Ishikawa (cell line): Measurements from ENCODE around the gene MRPS11.

Experiments used
- CEBPB ChIP-seq: IDR thresholded peaks from 2 replicates; pipeline ENCODE4 v1.6.1; 2012
- CREB1 ChIP-seq: IDR thresholded peaks from 2 replicates; pipeline ENCODE4 v1.6.1; 2012; ENCODE audit warnings: low read depth
- EGR1 ChIP-seq: IDR thresholded peaks from 2 replicates; pipeline ENCODE4 v1.6.1; 2012
- EP300 ChIP-seq: IDR thresholded peaks from 2 replicates; pipeline ENCODE4 v1.6.1; 2012; ENCODE audit warnings: borderline replicate concordance
- FOXM1 ChIP-seq: IDR thresholded peaks from 2 replicates; pipeline ENCODE4 v1.6.1; 2012; ENCODE audit warnings: low read depth, borderline replicate concordance
- MAX ChIP-seq: IDR thresholded peaks from 2 replicates; pipeline ENCODE4 v1.6.1; 2012
- NFIC ChIP-seq: IDR thresholded peaks from 2 replicates; pipeline ENCODE4 v1.6.1; 2012
- RAD21 ChIP-seq: IDR thresholded peaks from 2 replicates; pipeline ENCODE4 v1.6.1; 2012; ENCODE audit warnings: low read depth
- REST ChIP-seq: IDR thresholded peaks from 2 replicates; pipeline ENCODE4 v1.6.1; 2012; ENCODE audit warnings: low read depth, mild to moderate bottlenecking
- TAF1 ChIP-seq: IDR thresholded peaks from 2 replicates; pipeline ENCODE4 v1.6.1; 2012; ENCODE audit warnings: low read depth, mild to moderate bottlenecking
- TCF12 ChIP-seq: IDR thresholded peaks from 2 replicates; pipeline ENCODE4 v1.6.1; 2012; ENCODE audit warnings: low read depth
- TEAD4 ChIP-seq: IDR thresholded peaks from 2 replicates; pipeline ENCODE4 v1.6.1; 2012
- USF1 ChIP-seq: IDR thresholded peaks from 2 replicates; pipeline ENCODE4 v1.6.1; 2012
- YY1 ChIP-seq: IDR thresholded peaks from 2 replicates; pipeline ENCODE4 v1.6.1; 2012; ENCODE audit warnings: low read depth
- ZBTB7A ChIP-seq: IDR thresholded peaks from 2 replicates; pipeline ENCODE4 v1.6.1; 2012; ENCODE audit warnings: low read depth

The MRPS11 gene

GRCh38 chr15:88450125-88450798, 17.2 kb upstream of the MRPS11 start:
- no peak for TF ChIP-seq CREB1
- TF ChIP-seq CEBPB: no peak
- no peak for TF ChIP-seq TCF12
- no peak for TF ChIP-seq USF1
- no peak for TF ChIP-seq TEAD4
- TF ChIP-seq ZBTB7A: no peak
- TF ChIP-seq MAX: peak; percentile 51; the same call in 1 of the 2 replicates
- no peak for TF ChIP-seq YY1
- no peak for TF ChIP-seq NFIC
- TF ChIP-seq EGR1: no peak
- TF ChIP-seq RAD21: peak; percentile 85
- no peak for TF ChIP-seq REST
- TF ChIP-seq FOXM1: no peak

DNA sequence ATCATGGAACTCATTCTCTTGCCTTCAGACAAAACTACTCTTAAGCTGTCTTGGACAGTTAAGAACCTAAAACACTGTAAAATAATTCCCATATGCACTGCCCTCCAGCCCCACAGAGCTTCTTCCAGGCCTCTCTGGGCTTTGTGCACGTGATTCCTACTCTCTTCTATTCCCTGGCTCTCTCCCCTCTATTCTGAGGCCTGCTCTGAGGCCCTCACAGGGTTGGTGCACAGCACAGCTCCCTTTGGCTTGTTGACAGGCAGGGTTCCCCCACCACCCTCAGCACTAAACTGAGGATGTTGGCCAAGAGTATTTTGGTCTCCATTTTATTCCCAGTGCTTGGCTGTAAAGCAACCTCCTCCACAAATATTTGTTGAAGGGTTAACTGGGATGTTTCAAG, 13.9 kb upstream of the MRPS11 start:
- TF ChIP-seq FOXM1 (no peak), NFIC (no peak), TAF1 (no peak), EGR1 (no peak), CEBPB (no peak), TCF12 (no peak), RAD21 (no peak)

- no peak for TF ChIP-seq TCF12
- no peak for TF ChIP-seq CEBPB
Observed at GRCh38 chr15:88454236-88454635, 13.3 kb upstream of the MRPS11 start.

DNA sequence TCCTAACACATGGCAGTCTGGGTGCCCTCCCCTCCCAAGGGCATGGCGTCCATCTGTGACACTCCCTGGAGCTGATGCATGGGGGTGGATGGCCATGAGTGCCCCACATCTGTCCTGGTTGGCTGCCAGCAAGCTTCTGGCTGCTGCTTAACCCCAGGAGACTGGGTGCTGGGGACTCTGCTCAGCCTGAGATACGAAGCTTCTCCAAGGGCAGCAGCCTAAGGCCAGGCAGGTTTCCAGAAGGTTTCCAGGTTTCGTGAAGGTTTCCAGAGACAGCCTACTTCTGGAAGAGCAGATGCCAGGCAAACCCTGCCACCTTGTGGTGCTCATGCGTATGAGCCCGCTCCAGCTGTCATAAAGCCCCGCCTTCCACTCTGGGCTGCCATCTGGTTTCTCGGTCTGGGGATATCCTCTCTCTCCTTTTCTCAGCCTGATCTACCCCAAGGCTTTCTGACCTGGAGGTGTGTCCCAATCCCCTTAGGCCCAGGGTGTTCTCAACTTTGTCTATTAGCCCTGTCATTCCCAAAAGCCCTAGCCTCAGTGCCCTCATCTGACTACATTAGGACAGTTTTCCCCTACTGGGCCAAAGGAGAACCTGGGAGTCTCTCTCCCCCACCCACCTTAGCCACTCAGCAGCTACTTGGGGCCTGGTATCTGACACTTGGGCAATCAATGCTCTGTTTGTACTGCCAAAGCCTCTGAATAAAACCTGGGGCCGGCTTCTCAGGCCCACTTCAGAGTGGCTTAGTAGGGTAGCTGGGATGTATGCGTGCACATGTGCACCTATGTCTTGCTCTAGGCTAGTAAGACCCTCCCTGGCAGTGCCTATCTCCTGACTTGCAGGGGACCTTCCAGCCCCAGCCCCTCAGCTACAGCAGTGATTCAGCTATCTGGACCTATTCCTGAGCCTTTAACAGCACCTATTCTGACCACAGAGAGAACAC, 12.4 kb upstream of the MRPS11 start:
- no peak for TF ChIP-seq MAX
- peak; percentile 55 for TF ChIP-seq RAD21
- no peak for TF ChIP-seq USF1

- no peak for TF ChIP-seq ZBTB7A
- TF ChIP-seq MAX: no peak
- TF ChIP-seq EGR1: no peak
- TF ChIP-seq TCF12: no peak
- TF ChIP-seq YY1: no peak
- no peak for TF ChIP-seq CEBPB
- TF ChIP-seq REST: no peak
- no peak for TF ChIP-seq TEAD4
- TF ChIP-seq NFIC: no peak
- TF ChIP-seq FOXM1: no peak
- no peak for TF ChIP-seq EP300
- no peak for TF ChIP-seq USF1
- no peak for TF ChIP-seq CREB1
- no peak for TF ChIP-seq RAD21
- TF ChIP-seq TAF1: no peak
Observed at GRCh38 chr15:88456733-88457132, 10.8 kb upstream of the MRPS11 start.
